Activated naive CD4-positive, alpha-beta T cell treated with Interleukin-2 at 50 U/mL for 16 hours (primary cell): Measurements from ENCODE around the gene SLC25A34.

ENCODE experiments used
- DNase-seq: peaks from one replicate; pipeline ENCODE4 v3.0.0-alpha.2; 2020

The SLC25A34 gene

GRCh38 chr1:15733726-15734226 lies 2.3 kb upstream of the SLC25A34 start:
- no peak for DNase-seq

DNA sequence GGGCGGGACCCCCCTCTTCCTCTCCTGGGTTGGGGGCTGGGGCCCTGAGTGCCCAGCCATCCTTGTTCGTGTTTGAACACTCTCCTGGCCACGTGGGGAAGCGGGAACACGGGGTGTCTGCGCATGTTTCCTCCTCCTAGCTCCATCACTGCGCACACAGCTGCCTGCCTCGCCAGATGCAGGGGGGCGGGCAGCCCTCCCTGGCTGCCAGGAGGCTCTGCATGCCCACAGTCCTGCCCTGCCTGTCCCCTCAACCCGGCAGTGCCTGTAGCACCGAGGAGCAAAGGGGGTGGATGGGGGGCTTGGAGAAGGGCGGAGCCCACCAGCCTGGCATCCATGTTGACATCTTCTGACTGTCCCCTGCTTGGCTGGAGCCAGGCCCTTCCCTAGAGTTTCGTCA lies 1.8 kb upstream of the SLC25A34 start:
- no peak for DNase-seq

DNA sequence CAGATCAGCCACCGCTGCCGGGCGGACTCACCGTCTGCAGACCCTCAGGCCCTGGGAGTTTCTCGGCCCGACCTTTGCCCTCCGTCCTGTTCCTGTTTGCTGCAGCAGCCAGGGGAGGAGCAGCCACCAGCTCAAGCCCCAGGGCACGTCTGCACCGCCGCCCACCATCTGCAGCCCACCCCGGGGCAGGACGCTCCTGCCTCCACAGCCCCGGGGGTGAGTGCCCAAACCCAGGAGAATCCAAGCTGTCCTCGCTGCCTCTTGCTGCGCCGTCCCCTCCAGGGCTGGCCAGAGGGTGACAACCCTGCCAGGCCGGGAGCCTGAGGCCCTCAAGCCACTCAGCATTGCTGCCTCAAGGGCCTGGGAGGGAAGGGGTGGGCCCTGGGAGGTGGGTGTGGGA lies 1.2 kb upstream of the SLC25A34 start:
- DNase-seq: no peak

GRCh38 chr1:15735304-15736037 lies 587 bp upstream of the SLC25A34 start:
- no peak for DNase-seq

DNA sequence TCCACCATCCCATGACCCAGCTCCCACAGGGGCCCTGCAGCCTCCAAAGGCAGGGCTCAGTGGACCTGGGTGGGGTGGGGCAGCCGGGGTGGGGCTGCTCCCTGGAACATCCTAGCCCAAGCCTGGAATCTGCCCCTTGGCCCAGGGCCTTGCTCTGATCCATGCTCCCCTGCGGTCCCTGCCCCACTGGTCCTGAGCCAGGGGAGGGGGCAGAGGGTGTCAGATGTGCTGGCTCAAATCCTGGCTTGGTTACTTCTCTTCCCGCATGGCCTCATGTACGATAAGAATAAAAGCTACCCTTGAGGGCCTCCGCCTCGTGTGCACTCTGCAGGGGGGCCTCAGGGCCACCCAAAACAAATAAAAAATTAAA lies 819 bp downstream of the SLC25A34 start:
- no peak for DNase-seq

GRCh38 chr1:15737324-15738319 lies 1.6 kb downstream of the SLC25A34 start:
- no peak for DNase-seq

DNA sequence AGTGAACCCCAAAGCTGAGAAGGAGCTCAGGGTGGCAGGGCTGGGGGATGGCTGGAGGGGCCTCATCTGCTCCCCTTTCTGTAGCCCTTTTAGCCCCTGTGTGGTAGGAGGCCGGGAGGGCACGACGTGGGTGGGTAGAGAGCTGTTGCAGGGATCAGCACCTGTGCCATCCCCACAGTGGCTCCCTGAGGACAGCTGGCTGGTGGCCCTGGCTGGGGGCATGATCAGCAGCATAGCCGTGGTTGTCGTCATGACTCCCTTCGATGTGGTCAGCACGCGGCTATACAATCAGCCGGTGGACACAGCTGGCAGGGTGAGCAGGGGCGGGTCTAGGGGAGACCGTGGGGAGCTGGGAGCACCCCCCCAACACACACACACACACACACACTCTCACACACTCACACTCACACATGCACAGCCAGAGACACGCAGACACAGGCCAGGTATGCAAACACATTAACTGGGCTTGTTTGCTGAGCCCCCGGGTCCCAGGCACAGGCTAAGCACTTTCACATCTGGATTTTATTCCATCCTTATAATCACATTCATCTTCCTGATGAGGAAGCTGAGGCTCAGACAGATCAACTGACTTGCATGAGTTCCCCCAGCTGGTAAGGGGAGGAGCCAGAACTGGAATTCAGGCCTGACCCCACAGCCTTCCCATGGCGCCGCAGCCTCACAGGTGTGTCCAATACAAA lies 2.5 kb downstream of the SLC25A34 start:
- DNase-seq: no peak

DNA sequence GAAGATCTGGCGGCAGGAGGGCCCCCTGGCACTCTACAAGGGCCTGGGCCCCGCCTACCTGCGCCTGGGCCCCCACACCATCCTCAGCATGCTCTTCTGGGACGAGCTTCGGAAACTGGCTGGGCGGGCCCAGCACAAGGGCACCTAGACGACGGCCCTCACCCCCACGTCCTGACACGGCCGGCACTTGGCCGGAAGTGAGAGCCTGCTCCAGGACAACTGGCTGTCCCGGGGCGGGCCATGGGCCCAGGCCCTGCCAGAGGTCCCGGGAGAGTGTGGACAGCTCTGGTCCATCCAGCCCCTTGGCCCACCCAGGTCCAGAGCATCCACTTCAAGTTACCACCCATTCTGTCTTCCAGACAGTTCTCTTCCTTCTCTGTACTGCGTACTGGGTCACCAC lies 3.2 kb downstream of the SLC25A34 start:
- DNase-seq: no peak

DNA sequence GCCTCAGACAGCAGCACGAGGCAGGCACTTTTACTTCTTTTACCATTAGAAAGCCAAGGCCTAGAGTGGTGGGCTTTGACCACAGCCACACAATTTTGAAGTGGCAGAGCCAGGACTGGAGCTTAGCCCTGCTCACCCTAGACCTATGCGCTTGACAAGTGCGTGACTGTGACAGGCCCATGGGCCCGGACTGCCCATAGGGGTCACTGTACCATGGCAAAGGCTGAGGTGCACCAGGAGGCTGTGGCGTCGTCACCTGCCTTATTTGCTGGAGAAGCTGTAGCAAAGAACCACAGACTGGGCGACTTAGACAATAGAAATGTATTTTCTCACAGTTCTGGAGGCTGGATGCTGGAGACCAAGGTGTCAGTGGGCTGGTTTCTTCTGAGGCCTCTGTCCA lies 3.7 kb downstream of the SLC25A34 start:
- no peak for DNase-seq

DNA sequence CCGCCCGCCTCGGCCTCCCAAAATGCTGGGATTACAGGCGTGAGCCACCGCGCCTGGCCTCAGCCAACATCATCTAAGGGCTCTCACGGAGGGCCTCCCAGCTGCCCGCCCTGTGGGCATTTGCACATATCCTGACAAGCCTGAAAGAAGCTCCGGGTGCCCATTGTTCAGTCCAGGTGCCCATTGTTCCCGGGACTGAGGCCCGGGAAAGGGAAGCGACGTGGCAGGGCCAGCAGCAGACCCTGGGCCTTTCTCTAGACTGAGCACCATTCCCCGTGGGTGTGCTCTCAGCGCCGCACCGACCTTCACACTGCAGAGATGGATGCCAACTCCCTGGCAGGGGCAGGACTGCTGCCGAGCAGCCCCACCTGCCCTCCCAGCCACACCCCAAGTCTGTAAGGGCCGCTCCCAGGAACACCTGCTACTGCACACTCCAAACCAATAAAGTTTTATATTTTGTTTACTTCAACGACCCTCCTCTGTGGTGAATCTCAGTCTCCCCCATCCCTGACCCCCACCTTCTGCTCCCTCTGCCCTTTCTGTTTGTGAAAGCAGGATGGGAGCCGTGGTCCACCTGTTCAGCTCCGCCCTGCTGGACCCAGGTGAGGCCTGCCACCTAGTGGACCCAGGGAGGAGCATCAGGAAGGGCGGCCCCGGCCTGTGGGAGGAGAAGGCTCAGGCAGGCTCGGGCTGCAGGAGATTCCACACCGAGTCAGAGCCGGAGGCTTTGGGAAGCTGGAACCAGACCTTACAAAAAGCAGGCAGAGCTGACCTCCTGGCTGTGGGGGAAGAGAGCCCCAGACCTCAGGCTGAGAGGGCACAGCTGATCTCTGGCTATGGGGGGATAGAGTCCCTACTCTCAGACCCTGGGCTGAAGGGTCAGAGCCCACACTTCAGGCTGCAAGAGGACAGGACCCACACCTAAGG lies 5.1 kb downstream of the SLC25A34 start:
- DNase-seq: peak; percentile 64

DNA sequence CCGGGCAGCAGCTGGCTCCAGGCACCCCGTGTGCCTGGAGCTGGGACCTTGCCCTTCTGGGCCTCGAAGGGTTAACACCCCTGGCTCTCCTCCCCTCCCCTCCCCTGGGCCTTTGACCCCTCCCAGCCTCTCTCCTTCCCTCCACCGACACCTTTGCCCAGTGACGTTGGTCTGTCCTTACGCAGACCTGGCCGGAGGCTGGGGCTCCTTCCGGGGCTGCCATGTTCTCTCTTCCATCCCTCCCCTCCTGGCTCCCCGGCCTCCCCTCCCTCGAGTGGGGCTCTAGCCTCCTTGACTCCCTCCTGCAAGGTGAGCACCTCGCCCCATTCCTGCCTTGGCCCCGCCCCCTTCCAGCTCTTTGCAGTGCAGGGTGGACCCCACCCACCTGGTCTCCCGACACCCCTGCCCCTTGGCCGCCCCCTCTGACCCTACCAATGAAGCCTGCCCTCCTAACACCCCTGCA lies 6.3 kb downstream of the SLC25A34 start, which contains the start of gene TMEM82:
TMEM82 (plus strand) TSS at position 161 of the 463 bp plus-strand sequence; CDS start at position 222, 61 bp downstream.
- DNase-seq: no peak

DNA sequence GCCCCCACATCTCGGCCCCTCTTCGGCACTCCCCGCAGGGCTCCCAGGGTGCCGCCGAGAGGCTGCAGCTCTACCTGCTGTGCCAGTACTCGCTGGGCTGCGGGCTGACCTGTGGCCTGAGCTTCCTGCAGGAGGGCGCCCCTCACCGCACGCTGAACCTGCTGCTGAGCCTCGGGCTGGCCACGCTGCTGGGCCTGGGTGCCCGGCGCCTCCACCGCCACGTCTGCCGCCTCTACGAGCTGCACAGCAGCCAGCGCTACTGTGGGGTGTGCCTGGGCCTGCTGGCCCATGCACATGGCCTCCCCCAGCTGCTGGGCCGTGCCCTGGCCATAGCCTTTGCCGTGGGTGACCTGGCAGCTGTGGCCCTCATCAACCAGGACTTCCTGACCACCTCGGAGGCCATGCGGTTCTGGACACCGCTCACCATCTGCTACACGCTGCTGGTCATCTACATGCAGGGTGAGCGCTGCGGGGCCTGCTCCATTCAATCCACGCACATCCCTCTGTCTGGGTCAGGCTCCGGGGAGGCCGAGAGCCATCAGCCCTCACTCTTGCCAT lies 8.1 kb downstream of the SLC25A34 start:
- no peak for DNase-seq

DNA sequence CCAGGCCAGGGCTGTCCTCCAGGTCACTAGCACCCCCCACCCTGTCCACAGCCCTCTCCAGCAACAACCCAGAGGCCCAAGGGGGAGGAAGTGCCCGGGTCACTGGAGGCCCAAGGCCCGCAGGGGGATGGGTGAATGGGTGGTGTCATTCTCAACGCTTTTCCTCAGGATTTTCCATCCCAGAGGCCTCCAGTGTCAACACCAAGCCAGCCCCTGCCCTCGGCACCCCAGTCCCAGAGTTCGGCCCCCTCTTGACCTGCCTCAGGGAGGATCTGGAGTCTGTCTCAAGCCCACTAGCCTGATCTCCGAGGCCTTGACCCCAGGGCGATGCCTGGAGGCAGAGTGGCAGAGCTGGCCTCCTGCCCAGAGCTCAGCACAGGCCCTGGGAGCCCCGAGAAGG lies 11.3 kb downstream of the SLC25A34 start:
- no peak for DNase-seq

GRCh38 chr1:15748264-15748663 lies 12.2 kb downstream of the SLC25A34 start:
- no peak for DNase-seq

GRCh38 chr1:15748690-15749398 lies 12.8 kb downstream of the SLC25A34 start:
- DNase-seq: no peak

DNA sequence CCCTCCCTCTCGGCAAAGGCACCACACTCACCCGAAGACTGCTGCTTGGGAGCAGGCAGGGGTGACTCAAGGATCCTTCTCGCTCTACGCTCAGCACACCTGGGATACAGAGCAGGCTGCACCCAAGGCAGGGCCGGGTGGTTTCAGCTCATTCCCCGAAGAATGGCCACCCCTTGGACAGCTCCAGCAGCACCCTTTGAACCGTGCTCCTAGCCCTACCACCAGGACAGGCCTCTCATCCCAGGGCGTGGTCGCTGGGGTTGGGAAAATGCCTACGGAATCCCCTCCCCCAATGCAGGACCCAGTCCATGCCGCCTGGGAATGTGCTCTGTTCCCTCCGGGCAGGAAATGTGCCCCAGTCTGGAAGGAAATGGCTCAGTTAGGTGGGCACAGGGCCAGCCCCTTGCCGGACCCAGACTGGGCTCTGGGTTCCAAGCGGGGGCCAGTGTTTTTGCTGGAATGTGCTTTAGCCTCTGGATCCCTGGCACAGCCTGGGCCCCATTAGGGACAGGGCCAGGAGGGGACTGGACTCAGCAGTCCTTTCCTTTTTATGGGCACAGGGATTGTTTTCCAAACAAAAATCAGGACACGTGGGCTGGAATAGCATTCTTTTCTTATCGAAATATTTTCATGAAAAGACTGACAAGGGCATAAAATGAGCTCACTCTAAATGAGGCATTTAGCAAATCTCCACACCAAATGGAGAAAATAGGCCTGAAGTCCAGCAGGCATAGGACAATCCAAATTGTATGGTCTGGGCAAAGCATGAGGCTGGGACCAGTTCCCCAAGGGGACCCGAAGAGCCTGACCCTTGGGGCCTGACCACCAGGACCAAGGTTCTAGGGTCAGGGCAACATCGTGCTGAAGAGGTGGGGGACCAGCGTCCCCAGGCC lies 13.6 kb downstream of the SLC25A34 start:
- DNase-seq: no peak

DNA sequence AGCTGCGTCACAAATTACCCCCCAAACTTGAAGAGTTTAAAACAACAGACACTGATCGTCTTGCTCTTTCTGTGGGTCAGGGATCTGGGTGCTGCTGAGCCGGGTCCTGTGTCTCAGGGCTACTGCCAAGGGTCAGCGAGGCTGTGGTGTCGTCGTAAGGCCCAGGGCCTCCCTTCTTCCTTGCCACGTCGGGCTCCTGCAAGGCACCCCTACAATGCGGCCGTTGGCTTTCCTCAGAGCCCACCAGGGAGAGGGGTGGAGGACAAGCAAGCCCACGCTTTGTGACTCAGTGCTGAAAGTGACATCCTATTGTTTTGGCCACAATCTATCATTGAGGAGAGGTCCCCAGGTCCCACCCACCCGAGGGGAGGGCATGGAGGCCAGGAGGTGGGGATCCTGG lies 14.9 kb downstream of the SLC25A34 start:
- DNase-seq: no peak

DNA sequence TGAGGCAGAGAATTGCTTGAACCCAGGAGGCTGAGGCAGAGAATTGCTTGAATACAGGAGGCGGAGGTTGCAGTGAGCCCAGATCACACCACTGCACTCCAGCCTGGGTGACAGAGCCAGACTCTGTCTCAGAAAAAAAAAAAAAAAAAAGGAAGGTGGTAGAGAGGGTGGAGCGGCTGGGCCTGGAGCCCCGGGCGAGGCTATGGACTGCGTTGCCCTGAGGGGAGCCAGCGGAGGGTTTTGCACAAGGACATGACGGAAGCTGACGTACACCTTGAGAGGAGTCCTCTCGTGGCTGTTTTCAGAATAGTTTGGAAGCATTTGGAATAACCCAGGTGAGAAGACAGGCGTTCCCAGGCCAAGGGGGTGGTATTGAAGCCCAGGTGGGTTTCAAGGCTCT lies 15.7 kb downstream of the SLC25A34 start:
- no peak for DNase-seq

DNA sequence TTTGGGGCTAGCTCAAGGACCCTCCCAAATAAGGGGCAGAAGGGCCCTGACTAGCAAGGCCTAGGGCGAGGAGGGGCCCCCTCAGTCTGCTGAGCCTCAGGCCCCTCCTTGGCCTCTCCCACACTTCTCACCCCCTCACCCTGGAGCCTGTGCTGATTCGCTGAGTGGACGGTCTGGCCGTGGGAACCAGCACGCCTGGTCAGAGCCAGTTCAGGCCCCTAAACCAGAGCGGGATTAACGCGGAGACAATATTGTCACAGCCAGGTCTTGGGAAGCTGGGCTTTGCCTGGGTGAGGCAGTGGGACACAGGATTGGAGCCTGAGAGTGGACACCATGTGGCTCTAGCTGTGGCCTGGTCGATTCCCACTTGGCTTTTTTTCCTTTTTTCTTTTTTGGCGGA lies 17.7 kb downstream of the SLC25A34 start:
- no peak for DNase-seq
